HEK293 (cell line): Measurements from ENCODE around the gene TRPM2.

ENCODE experiments used
- FEZF1 ChIP-seq: fragments of 450-650 bp; formaldehyde crosslinking; IDR thresholded peaks from 2 replicates; pipeline ENCODE4 v1.5.1; 2016; ENCODE audit warnings: missing biosample characterization, missing genetic modification characterization
- GLI2 ChIP-seq: fragments of 450-650 bp; formaldehyde crosslinking; IDR thresholded peaks from 2 replicates; pipeline ENCODE4; 2017; ENCODE audit warnings: missing biosample characterization, missing genetic modification characterization, low read depth, borderline replicate concordance
- MEIS1 ChIP-seq: sonication (generic); formaldehyde crosslinking; IDR thresholded peaks from 2 replicates; pipeline ENCODE4 v1.8.1; 2022; ENCODE audit warnings: missing genetic modification reagents, mild to moderate bottlenecking, borderline replicate concordance
- RBAK ChIP-seq: fragments of 450-650 bp; formaldehyde crosslinking; IDR thresholded peaks from 2 replicates; pipeline ENCODE4 v1.5.1; 2016; ENCODE audit warnings: missing biosample characterization, missing genetic modification characterization
- SCRT2 ChIP-seq: fragments of 450-650 bp; formaldehyde crosslinking; IDR thresholded peaks from 2 replicates; pipeline ENCODE4 v1.5.1; 2016; ENCODE audit warnings: missing biosample characterization, missing genetic modification characterization
- SP3 ChIP-seq: fragments of 450-650 bp; formaldehyde crosslinking; IDR thresholded peaks from 2 replicates; pipeline ENCODE4 v1.5.1; 2016; ENCODE audit warnings: missing biosample characterization, missing genetic modification characterization
- ZFP3 ChIP-seq: fragments of 450-650 bp; formaldehyde crosslinking; IDR thresholded peaks from 2 replicates; pipeline ENCODE4 v1.5.1; 2016; ENCODE audit warnings: low read depth, missing biosample characterization, missing genetic modification characterization
- ZFP41 ChIP-seq: fragments of 450-650 bp; formaldehyde crosslinking; IDR thresholded peaks from 2 replicates; pipeline ENCODE4 v1.5.1; 2016; ENCODE audit warnings: missing biosample characterization, missing genetic modification characterization, borderline replicate concordance
- ZFP69B ChIP-seq: fragments of 450-650 bp; formaldehyde crosslinking; IDR thresholded peaks from 2 replicates; pipeline ENCODE4 v1.5.1; 2016; ENCODE audit warnings: missing biosample characterization, missing genetic modification characterization
- ZNF10 ChIP-seq: fragments of 450-650 bp; formaldehyde crosslinking; IDR thresholded peaks from 2 replicates; pipeline ENCODE4 v1.5.1; 2017; ENCODE audit warnings: missing biosample characterization, missing genetic modification characterization
- ZNF155 ChIP-seq: fragments of 450-650 bp; formaldehyde crosslinking; IDR thresholded peaks from 2 replicates; pipeline ENCODE4 v1.5.1; 2016; ENCODE audit warnings: missing biosample characterization, missing genetic modification characterization
- ZNF16 ChIP-seq: fragments of 450-650 bp; formaldehyde crosslinking; IDR thresholded peaks from 2 replicates; pipeline ENCODE4 v1.5.1; 2016; ENCODE audit warnings: low read depth, missing biosample characterization, missing genetic modification characterization
- ZNF292 ChIP-seq: fragments of 450-650 bp; formaldehyde crosslinking; IDR thresholded peaks from 2 replicates; pipeline ENCODE4 v1.5.1; 2016; ENCODE audit warnings: low read depth, missing biosample characterization, missing genetic modification characterization, borderline replicate concordance
- ZNF324 ChIP-seq: fragments of 450-650 bp; formaldehyde crosslinking; IDR thresholded peaks from 2 replicates; pipeline ENCODE4 v1.5.1; 2016; ENCODE audit warnings: missing biosample characterization, missing genetic modification characterization
- ZNF366 ChIP-seq: fragments of 450-650 bp; formaldehyde crosslinking; conservative IDR thresholded peaks from 2 replicates; pipeline ENCODE4 v1.5.1; 2016; ENCODE audit warnings: missing biosample characterization, missing genetic modification characterization
- ZNF501 ChIP-seq: fragments of 450-650 bp; formaldehyde crosslinking; IDR thresholded peaks from 2 replicates; pipeline ENCODE4 v1.5.1; 2016; ENCODE audit warnings: missing biosample characterization, missing genetic modification characterization
- ZNF514 ChIP-seq: fragments of 450-650 bp; formaldehyde crosslinking; IDR thresholded peaks from 2 replicates; pipeline ENCODE4 v1.5.1; 2016; ENCODE audit warnings: missing biosample characterization, missing genetic modification characterization
- ZNF549 ChIP-seq: fragments of 450-650 bp; IDR thresholded peaks from 2 replicates; pipeline ENCODE4 v1.5.1; 2018; ENCODE audit warnings: missing biosample characterization, missing genetic modification characterization, mild to moderate bottlenecking, inconsistent platforms, moderate library complexity
- ZNF571 ChIP-seq: fragments of 450-650 bp; formaldehyde crosslinking; IDR thresholded peaks from 2 replicates; pipeline ENCODE4 v1.5.0; 2017; ENCODE audit warnings: missing biosample characterization, missing genetic modification characterization
- ZNF585B ChIP-seq: fragments of 450-650 bp; formaldehyde crosslinking; IDR thresholded peaks from 2 replicates; pipeline ENCODE4 v1.5.1; 2016; ENCODE audit warnings: missing biosample characterization, missing genetic modification characterization
- ZNF596 ChIP-seq: fragments of 450-650 bp; IDR thresholded peaks from 2 replicates; pipeline ENCODE4 v1.5.0; 2018; ENCODE audit warnings: missing biosample characterization, mild to moderate bottlenecking, missing genetic modification characterization, moderate library complexity
- ZNF623 ChIP-seq: fragments of 450-650 bp; formaldehyde crosslinking; IDR thresholded peaks from 2 replicates; pipeline ENCODE4 v1.5.1; 2016; ENCODE audit warnings: missing biosample characterization, missing genetic modification characterization
- ZNF792 ChIP-seq: fragments of 450-650 bp; formaldehyde crosslinking; IDR thresholded peaks from 2 replicates; pipeline ENCODE4 v1.5.1; 2016; ENCODE audit warnings: missing biosample characterization, missing genetic modification characterization
- ZSCAN16 ChIP-seq: fragments of 450-650 bp; formaldehyde crosslinking; IDR thresholded peaks from 2 replicates; pipeline ENCODE4 v1.5.1; 2016; ENCODE audit warnings: missing biosample characterization, missing genetic modification characterization
- TF ChIP-seq, protein P1 (sequence below): fragments of 450-650 bp; formaldehyde crosslinking; IDR thresholded peaks from 2 replicates; pipeline ENCODE4 v1.5.1; 2016; ENCODE audit warnings: missing biosample characterization, missing genetic modification characterization
- TF ChIP-seq, protein P2 (sequence below): fragments of 450-650 bp; formaldehyde crosslinking; IDR thresholded peaks from 2 replicates; pipeline ENCODE4 v1.5.1; 2017; ENCODE audit warnings: missing biosample characterization, missing genetic modification characterization
- TF ChIP-seq, protein P3 (sequence below): fragments of 450-650 bp; formaldehyde crosslinking; IDR thresholded peaks from 2 replicates; pipeline ENCODE4 v1.5.1; 2016; ENCODE audit warnings: missing biosample characterization, missing genetic modification characterization
- TF ChIP-seq, protein P4 (sequence below): fragments of 450-650 bp; IDR thresholded peaks from 2 replicates; pipeline ENCODE4 v1.5.1; 2018; ENCODE audit warnings: missing biosample characterization, mild to moderate bottlenecking, missing genetic modification characterization
- TF ChIP-seq, protein P5 (sequence below): fragments of 450-650 bp; formaldehyde crosslinking; IDR thresholded peaks from 2 replicates; pipeline ENCODE4 v1.5.1; 2016; ENCODE audit warnings: missing biosample characterization, missing genetic modification characterization
- TF ChIP-seq, protein P6 (sequence below): fragments of 450-650 bp; formaldehyde crosslinking; IDR thresholded peaks from 2 replicates; pipeline ENCODE4 v1.5.1; 2016; ENCODE audit warnings: missing biosample characterization, missing genetic modification characterization, borderline replicate concordance

The TRPM2 gene

DNA sequence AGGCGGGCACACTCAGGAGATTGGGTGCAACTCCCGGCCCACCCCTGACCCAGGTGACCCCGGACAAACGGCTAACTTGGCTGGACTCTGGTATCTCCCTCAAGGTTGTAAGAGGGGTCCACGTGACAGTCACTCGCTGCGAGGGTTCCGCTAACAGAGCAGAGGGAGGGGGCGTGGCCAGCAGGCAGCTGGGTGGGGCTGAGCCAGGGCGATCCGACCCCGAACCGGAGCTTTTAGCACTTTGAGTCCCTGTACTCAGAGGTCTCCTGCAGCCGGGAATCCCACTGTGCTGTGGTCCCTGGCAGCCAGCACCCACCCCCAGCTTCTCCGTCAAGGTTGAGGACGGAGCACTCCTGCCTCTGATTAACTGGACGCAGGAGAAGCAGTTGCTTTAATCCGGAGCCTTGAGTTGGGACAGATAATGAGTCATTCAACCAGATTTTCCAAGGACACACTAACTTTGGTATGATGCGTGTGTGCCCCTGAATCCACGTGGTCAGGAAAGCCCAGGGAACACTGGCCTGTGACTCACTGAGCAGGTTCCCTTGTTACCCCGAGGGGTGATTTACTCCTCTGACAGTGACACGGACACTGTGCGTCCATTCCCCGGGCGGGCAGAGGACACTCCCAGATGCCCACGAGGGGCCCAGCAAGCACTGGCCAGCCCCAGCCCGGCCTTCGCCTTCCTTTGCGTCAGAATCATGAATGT is 16.8 kb downstream of the TRPM2 start (continued):
- TF ChIP-seq ZFP69B (tag by site-specific recombination) (peak; percentile 26), ZNF501 (no peak), ZNF623 (no peak), ZNF292 (tag by site-specific recombination) (no peak), ZSCAN16 (tag by site-specific recombination) (no peak), ZFP41 (tag by site-specific recombination) (no peak), ZNF16 (tag by site-specific recombination) (no peak), ZNF585B (tag by site-specific recombination) (no peak), RBAK (tag by site-specific recombination) (no peak), ZNF514 (tag by site-specific recombination) (no peak), ZNF549 (no peak), ZFP3 (tag by site-specific recombination) (no peak), ZNF10 (tag by site-specific recombination) (peak; percentile 93), ZNF596 (tag by site-specific recombination) (no peak), SCRT2 (tag by site-specific recombination) (no peak), FEZF1 (tag by site-specific recombination) (no peak), ZNF324 (tag by site-specific recombination) (no peak), ZNF366 (tag by site-specific recombination) (no peak), SP3 (tag by site-specific recombination) (peak; percentile 71), ZNF792 (no peak), ZNF571 (no peak), MEIS1 (no peak), GLI2 (no peak), ZNF155 (no peak)
- TF ChIP-seq, protein P1, sequence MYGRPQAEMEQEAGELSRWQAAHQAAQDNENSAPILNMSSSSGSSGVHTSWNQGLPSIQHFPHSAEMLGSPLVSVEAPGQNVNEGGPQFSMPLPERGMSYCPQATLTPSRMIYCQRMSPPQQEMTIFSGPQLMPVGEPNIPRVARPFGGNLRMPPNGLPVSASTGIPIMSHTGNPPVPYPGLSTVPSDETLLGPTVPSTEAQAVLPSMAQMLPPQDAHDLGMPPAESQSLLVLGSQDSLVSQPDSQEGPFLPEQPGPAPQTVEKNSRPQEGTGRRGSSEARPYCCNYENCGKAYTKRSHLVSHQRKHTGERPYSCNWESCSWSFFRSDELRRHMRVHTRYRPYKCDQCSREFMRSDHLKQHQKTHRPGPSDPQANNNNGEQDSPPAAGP (tag by site-specific recombination) = peak; percentile 59; the same call in 1 of the 2 replicates
- TF ChIP-seq, protein P2, sequence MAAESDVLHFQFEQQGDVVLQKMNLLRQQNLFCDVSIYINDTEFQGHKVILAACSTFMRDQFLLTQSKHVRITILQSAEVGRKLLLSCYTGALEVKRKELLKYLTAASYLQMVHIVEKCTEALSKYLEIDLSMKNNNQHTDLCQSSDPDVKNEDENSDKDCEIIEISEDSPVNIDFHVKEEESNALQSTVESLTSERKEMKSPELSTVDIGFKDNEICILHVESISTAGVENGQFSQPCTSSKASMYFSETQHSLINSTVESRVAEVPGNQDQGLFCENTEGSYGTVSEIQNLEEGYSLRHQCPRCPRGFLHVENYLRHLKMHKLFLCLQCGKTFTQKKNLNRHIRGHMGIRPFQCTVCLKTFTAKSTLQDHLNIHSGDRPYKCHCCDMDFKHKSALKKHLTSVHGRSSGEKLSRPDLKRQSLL (tag by site-specific recombination) = no peak
- TF ChIP-seq, protein P3, sequence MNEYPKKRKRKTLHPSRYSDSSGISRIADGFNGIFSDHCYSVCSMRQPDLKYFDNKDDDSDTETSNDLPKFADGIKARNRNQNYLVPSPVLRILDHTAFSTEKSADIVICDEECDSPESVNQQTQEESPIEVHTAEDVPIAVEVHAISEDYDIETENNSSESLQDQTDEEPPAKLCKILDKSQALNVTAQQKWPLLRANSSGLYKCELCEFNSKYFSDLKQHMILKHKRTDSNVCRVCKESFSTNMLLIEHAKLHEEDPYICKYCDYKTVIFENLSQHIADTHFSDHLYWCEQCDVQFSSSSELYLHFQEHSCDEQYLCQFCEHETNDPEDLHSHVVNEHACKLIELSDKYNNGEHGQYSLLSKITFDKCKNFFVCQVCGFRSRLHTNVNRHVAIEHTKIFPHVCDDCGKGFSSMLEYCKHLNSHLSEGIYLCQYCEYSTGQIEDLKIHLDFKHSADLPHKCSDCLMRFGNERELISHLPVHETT (tag by site-specific recombination) = peak; percentile 47; the same call in 1 of the 2 replicates
- TF ChIP-seq, protein P4, sequence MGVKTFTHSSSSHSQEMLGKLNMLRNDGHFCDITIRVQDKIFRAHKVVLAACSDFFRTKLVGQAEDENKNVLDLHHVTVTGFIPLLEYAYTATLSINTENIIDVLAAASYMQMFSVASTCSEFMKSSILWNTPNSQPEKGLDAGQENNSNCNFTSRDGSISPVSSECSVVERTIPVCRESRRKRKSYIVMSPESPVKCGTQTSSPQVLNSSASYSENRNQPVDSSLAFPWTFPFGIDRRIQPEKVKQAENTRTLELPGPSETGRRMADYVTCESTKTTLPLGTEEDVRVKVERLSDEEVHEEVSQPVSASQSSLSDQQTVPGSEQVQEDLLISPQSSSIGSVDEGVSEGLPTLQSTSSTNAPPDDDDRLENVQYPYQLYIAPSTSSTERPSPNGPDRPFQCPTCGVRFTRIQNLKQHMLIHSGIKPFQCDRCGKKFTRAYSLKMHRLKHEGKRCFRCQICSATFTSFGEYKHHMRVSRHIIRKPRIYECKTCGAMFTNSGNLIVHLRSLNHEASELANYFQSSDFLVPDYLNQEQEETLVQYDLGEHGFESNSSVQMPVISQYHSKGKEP = no peak
- TF ChIP-seq, protein P5, sequence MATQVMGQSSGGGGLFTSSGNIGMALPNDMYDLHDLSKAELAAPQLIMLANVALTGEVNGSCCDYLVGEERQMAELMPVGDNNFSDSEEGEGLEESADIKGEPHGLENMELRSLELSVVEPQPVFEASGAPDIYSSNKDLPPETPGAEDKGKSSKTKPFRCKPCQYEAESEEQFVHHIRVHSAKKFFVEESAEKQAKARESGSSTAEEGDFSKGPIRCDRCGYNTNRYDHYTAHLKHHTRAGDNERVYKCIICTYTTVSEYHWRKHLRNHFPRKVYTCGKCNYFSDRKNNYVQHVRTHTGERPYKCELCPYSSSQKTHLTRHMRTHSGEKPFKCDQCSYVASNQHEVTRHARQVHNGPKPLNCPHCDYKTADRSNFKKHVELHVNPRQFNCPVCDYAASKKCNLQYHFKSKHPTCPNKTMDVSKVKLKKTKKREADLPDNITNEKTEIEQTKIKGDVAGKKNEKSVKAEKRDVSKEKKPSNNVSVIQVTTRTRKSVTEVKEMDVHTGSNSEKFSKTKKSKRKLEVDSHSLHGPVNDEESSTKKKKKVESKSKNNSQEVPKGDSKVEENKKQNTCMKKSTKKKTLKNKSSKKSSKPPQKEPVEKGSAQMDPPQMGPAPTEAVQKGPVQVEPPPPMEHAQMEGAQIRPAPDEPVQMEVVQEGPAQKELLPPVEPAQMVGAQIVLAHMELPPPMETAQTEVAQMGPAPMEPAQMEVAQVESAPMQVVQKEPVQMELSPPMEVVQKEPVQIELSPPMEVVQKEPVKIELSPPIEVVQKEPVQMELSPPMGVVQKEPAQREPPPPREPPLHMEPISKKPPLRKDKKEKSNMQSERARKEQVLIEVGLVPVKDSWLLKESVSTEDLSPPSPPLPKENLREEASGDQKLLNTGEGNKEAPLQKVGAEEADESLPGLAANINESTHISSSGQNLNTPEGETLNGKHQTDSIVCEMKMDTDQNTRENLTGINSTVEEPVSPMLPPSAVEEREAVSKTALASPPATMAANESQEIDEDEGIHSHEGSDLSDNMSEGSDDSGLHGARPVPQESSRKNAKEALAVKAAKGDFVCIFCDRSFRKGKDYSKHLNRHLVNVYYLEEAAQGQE (tag by site-specific recombination) = no peak
- TF ChIP-seq, protein P6, sequence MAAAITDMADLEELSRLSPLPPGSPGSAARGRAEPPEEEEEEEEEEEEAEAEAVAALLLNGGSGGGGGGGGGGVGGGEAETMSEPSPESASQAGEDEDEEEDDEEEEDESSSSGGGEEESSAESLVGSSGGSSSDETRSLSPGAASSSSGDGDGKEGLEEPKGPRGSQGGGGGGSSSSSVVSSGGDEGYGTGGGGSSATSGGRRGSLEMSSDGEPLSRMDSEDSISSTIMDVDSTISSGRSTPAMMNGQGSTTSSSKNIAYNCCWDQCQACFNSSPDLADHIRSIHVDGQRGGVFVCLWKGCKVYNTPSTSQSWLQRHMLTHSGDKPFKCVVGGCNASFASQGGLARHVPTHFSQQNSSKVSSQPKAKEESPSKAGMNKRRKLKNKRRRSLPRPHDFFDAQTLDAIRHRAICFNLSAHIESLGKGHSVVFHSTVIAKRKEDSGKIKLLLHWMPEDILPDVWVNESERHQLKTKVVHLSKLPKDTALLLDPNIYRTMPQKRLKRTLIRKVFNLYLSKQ = no peak
